Endothelial cell of umbilical vein (primary cell): ENCODE results near the gene C12orf76. TPM values are rescaled to one million over a fixed set of nuclear protein-coding genes. Genes with fewer than 3 reads are reported as not detected.
A peak's percentile ranks its signal among the peaks of the same experiment; 100 is the strongest.

Experiments used
- BruUV-seq: library from RNA; stranded (reverse); fragments of 400-500 nt; replicated peaks from 2 replicates; lab custom pipeline; 2021; lab: Mats Ljungman, UMichigan
- CTCF ChIA-PET: fragments of 300-600, 350-600 bp; sonication (Branson Sonifier 250); formaldehyde crosslinking; loops from one replicate; lab custom pipeline; 2021; ENCODE audit warnings: antibody characterized with exemption, inconsistent platforms; lab: Charles Lee
- POLR2A ChIA-PET: fragments of 300-600, 350-600 bp; sonication (Branson Sonifier 250); formaldehyde crosslinking; loops from one replicate; lab custom pipeline; 2021; ENCODE audit warnings: antibody characterized with exemption, inconsistent platforms; lab: Charles Lee
- DNase-seq: peaks from one replicate; pipeline ENCODE4 v3.0.0-alpha.2; 2011; ENCODE audit warnings: low read depth, low spot score
- FAIRE-seq: peaks from 2 replicates; lab custom pipeline; 2011; peaks lifted over from hg19 to GRCh38; lab: Jason Lieb, UNC
- H2AFZ ChIP-seq: 2 replicates; pipeline ENCODE4 v1.6.0; 2012; ENCODE audit warnings: low read depth, low read length, control low read depth, inconsistent platforms
- H3K27ac ChIP-seq: 2 replicates; pipeline ENCODE4 v1.5.1; 2011; ENCODE audit warnings: low read depth, mild to moderate bottlenecking, control low read depth, low read length, moderate library complexity; ENCODE audit not compliant: insufficient read depth
- H3K27me3 ChIP-seq, 2 experiments: 2 replicates each; pipeline versions ENCODE4 v1.6.0 to v1.6.1; 2011; ENCODE audit warnings: low read length in 2 of 2, mixed read lengths in 1 of 2; ENCODE audit not compliant: control insufficient read depth in 2 of 2, insufficient read depth in 2 of 2
- H3K36me3 ChIP-seq, 2 experiments: 2 replicates in 1 of 2; 3 replicates in 1 of 2; pipeline ENCODE4 v1.5.1; 2011; ENCODE audit warnings: low read length in 2 of 2, mild to moderate bottlenecking in 1 of 2, moderate library complexity in 1 of 2; ENCODE audit not compliant: control insufficient read depth in 2 of 2, insufficient read depth in 2 of 2; ENCODE audit errors: extremely low read depth in 1 of 2
- H3K4me1 ChIP-seq: 3 replicates; pipeline ENCODE4 v1.5.1; 2011; ENCODE audit warnings: mild to moderate bottlenecking, low read length; ENCODE audit not compliant: control insufficient read depth, insufficient read depth; ENCODE audit errors: extremely low read depth
- H3K4me2 ChIP-seq: 2 replicates; pipeline ENCODE4 v1.6.1; 2011; ENCODE audit warnings: low read length, control low read depth, mixed read lengths; ENCODE audit not compliant: insufficient read depth
- H3K4me3 ChIP-seq, 3 experiments: fragments of 200-600 bp in 1 of 3; sonication (generic), shearing (Covaris generic) in 1 of 3; replicated peaks in 1 of 3; 2 replicates each; pipeline ENCODE4 v1.5.1; 2011 to 2016; ENCODE audit warnings: control low read depth in 3 of 3, low read length in 3 of 3, mild to moderate bottlenecking in 2 of 3, inconsistent platforms in 1 of 3, low read depth in 1 of 3, moderate library complexity in 1 of 3; ENCODE audit not compliant: insufficient read depth in 1 of 3
- H3K79me2 ChIP-seq: 2 replicates; pipeline ENCODE4 v1.6.0; 2012; ENCODE audit warnings: low read length, inconsistent platforms; ENCODE audit not compliant: control insufficient read depth, insufficient read depth
- H3K9ac ChIP-seq: replicated peaks from 2 replicates; pipeline ENCODE3; 2011; ENCODE audit warnings: low read length, control low read depth; ENCODE audit not compliant: insufficient read depth; ENCODE audit errors: extremely low read depth
- H3K9me1 ChIP-seq: replicated peaks from 3 replicates; pipeline ENCODE4 v1.6.0; 2011; ENCODE audit warnings: mild to moderate bottlenecking, low read length; ENCODE audit not compliant: control insufficient read depth, insufficient read depth; ENCODE audit errors: extremely low read depth
- H3K9me3 ChIP-seq: replicated peaks from 2 replicates; pipeline ENCODE4 v1.5.1; 2012; ENCODE audit warnings: low read length, inconsistent platforms; ENCODE audit not compliant: control insufficient read depth, insufficient read depth
- H4K20me1 ChIP-seq: replicated peaks from 2 replicates; pipeline ENCODE3; 2011; ENCODE audit warnings: mild to moderate bottlenecking, low read length; ENCODE audit not compliant: control insufficient read depth, insufficient read depth; ENCODE audit errors: extremely low read depth
- EZH2 ChIP-seq: IDR thresholded peaks from 2 replicates; pipeline ENCODE4 v1.6.1; 2012; ENCODE audit warnings: borderline replicate concordance, low read depth, mild to moderate bottlenecking, moderate library complexity, low read length, inconsistent platforms; ENCODE audit not compliant: severe bottlenecking
- FOS ChIP-seq: IDR thresholded peaks from 2 replicates; pipeline ENCODE4 v1.6.1; 2011; ENCODE audit warnings: mild to moderate bottlenecking, low read length, moderate library complexity, borderline replicate concordance; ENCODE audit not compliant: insufficient read depth
- GATA2 ChIP-seq: IDR thresholded peaks from 2 replicates; pipeline ENCODE4 v1.7.0; 2011; ENCODE audit warnings: low read depth, mild to moderate bottlenecking, moderate library complexity, mixed read lengths, low read length; ENCODE audit not compliant: insufficient read length, insufficient read depth
- JUN ChIP-seq: IDR thresholded peaks from 2 replicates; pipeline ENCODE4 v1.6.1; 2011; ENCODE audit warnings: borderline replicate concordance, low read depth; ENCODE audit not compliant: insufficient read length, insufficient read depth
- MAX ChIP-seq: IDR thresholded peaks from 2 replicates; pipeline ENCODE4 v1.6.1; 2011; ENCODE audit not compliant: insufficient read depth, insufficient read length
- MYC ChIP-seq: IDR thresholded peaks from one replicate; pipeline ENCODE4 v1.6.1; 2011; ENCODE audit warnings: mild to moderate bottlenecking, low read depth, low read length
- POLR2A ChIP-seq: IDR thresholded peaks from 2 replicates; pipeline ENCODE4 v1.6.1; 2012; ENCODE audit warnings: low read depth, mild to moderate bottlenecking, control low read depth, low read length
- POLR2AphosphoS5 ChIP-seq: IDR thresholded peaks from 2 replicates; pipeline ENCODE4 v1.6.1; 2012; ENCODE audit warnings: low read depth, mild to moderate bottlenecking, control low read depth, low read length, moderate library complexity; ENCODE audit not compliant: insufficient read depth
- dilution Hi-C: fragments of 300-500 bp; cut with MboI; formaldehyde crosslinking; loops from one replicate; pipeline ENCODE4 v1.15.0; 2019; ENCODE audit warnings: low sequenced_read_pairs; ENCODE audit not compliant: extremely low pct_ligation_motif_present
- intact Hi-C: fragments of 100-400 bp; cut with micrococcal nuclease; formaldehyde crosslinking; loops from one replicate; pipeline ENCODE4 v1.10.0; 2022
- polyA plus RNA-seq, 4 experiments: library from polyadenylated mRNA; depleted of rRNA in 3 of 4; stranded (reverse) in 3 of 4; unstranded in 1 of 4; fragments of >200 nt; gene quantifications; 2 replicates each; pipeline versions ENCODE4 v1.2.1 to v1.2.3, GENCODE V29; 2011 to 2012; ENCODE audit warnings: missing spikeins in 1 of 4
- total RNA-seq: library from RNA; stranded (reverse); gene quantifications from 2 replicates; pipeline ENCODE4 v1.2.3, GENCODE V29; 2021
- TF ChIP-seq, protein P1 (sequence below), 2 donors: IDR thresholded peaks; 1 replicate in 1 of 2; 2 replicates in 1 of 2; pipeline ENCODE4 v1.5.1; 2011; ENCODE audit warnings: low read length in 2 of 2, mild to moderate bottlenecking in 2 of 2, moderate library complexity in 2 of 2, control low read depth in 1 of 2, inconsistent platforms in 1 of 2, low read depth in 1 of 2; ENCODE audit not compliant: insufficient read depth in 1 of 2; ENCODE audit errors: extremely low read depth in 1 of 2

C12orf76 gene
- total and polyA plus RNA-seq, 2 donors (not counting 3 experiments of a cell fraction or from before 2014, with no cell fraction given) = 13.4 to 17.1 TPM

DNA sequence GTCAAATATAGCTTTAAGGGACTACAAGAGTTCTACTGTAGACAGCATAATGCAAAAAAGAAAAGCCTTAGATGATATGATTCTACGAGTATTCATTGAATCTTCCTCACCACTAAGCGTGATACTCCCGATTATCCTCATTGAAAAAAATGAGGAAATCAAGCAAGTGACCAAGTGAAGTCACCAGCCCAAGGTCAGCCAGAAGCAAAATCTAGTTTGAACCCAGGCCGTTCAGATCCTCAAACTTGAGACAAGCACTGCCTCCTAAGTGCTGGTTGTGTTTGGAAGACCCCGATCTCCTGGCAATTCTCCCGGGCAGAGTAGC, 53.0 kb downstream of the C12orf76 start:
- Histone ChIP-seq H3K4me1 (peaks cover 35% of the 10 kb centered on the region), H3K9me3 (no peaks in the 10 kb centered on the region), H3K79me2 (peaks cover 44% of the 10 kb centered on the region), H3K4me2 (peak overlapping the region; percentile 96), H4K20me1 (no peaks in the 10 kb centered on the region), H3K27me3 (no peaks in the 10 kb centered on the region), H2AFZ (no peak overlapping the region), H3K27ac (peak overlapping the region; percentile 67), H3K4me3 (peak overlapping the region; percentile 88 to 100 (median 89)), H3K9me1 (no peaks in the 10 kb centered on the region), H3K36me3 (peaks cover 0 to 4% of the 10 kb centered on the region in 2 experiments), H3K9ac (peak overlapping the region; percentile 67)
- intact Hi-C loops (loop anchor here (2.0 to 5.0 kb wide), 2 partner anchors 47 to 48 kb away; no protein-coding TSS in a partner anchor), dilution Hi-C loops (no loop called here)
- FAIRE-seq (no peak), DNase-seq (peak; percentile 37)
- ChIA-PET CTCF (interaction anchor here (1.1 to 2.0 kb wide), 3 partner anchors 29 to 142 kb away, joined by 3 to 6 read pairs (median 4); no protein-coding TSS in a partner anchor), POLR2A (no interaction called here)
- BruUV-seq = no TSS peak
- TF ChIP-seq MAX (no peak), POLR2A (no peak), EZH2 (no peak), JUN (no peak), POLR2AphosphoS5 (no peak), FOS (no peak), GATA2 (no peak), MYC (no peak)
- TF ChIP-seq, protein P1, sequence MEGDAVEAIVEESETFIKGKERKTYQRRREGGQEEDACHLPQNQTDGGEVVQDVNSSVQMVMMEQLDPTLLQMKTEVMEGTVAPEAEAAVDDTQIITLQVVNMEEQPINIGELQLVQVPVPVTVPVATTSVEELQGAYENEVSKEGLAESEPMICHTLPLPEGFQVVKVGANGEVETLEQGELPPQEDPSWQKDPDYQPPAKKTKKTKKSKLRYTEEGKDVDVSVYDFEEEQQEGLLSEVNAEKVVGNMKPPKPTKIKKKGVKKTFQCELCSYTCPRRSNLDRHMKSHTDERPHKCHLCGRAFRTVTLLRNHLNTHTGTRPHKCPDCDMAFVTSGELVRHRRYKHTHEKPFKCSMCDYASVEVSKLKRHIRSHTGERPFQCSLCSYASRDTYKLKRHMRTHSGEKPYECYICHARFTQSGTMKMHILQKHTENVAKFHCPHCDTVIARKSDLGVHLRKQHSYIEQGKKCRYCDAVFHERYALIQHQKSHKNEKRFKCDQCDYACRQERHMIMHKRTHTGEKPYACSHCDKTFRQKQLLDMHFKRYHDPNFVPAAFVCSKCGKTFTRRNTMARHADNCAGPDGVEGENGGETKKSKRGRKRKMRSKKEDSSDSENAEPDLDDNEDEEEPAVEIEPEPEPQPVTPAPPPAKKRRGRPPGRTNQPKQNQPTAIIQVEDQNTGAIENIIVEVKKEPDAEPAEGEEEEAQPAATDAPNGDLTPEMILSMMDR (IDR thresholded peaks at IDR 0.05; ENCODE audit: extremely low read depth in 1 of 2, insufficient read depth in 1 of 2, low read depth in 1 of 2, low read length in 2 of 2) = no peak
